HepG2 (cell line): ENCODE measurements around the gene ZNF3. TPM values are rescaled to one million over a fixed set of nuclear protein-coding genes. Genes with fewer than 3 reads are reported as not detected.

ENCODE experiments used
- ARID4A ChIP-seq: sonication (generic); formaldehyde crosslinking; IDR thresholded peaks from 2 replicates; pipeline ENCODE4 v1.5.0; 2020; ENCODE audit warnings: mild to moderate bottlenecking, missing genetic modification reagents, borderline replicate concordance
- BRCA1 ChIP-seq: sonication (generic); formaldehyde crosslinking; IDR thresholded peaks from 2 replicates; pipeline ENCODE4 v1.4.0; 2020; ENCODE audit warnings: missing genetic modification reagents
- HMGA1 ChIP-seq: sonication (generic); formaldehyde crosslinking; conservative IDR thresholded peaks from 2 replicates; pipeline ENCODE4 v1.4.0; 2020; ENCODE audit warnings: missing genetic modification reagents
- HOXA3 ChIP-seq: sonication (generic); formaldehyde crosslinking; IDR thresholded peaks from 2 replicates; pipeline ENCODE4 v1.5.0; 2020; ENCODE audit warnings: missing genetic modification reagents
- KDM1A ChIP-seq: IDR thresholded peaks from 2 replicates; pipeline ENCODE4 v1.6.1; 2016; ENCODE audit warnings: missing compliant biosample characterization
- PHF20 ChIP-seq: sonication (generic); formaldehyde crosslinking; IDR thresholded peaks from 2 replicates; pipeline ENCODE4 v1.5.0; 2020; ENCODE audit warnings: mild to moderate bottlenecking, missing genetic modification reagents
- RBM22 ChIP-seq: fragments of 200-400 bp; formaldehyde crosslinking; optimal IDR thresholded peaks from 2 replicates; pipeline ENCODE3; 2017; ENCODE audit warnings: mild to moderate bottlenecking, low read length, moderate library complexity
- REST ChIP-seq, 2 experiments: IDR thresholded peaks; 2 replicates each; pipeline ENCODE4 v1.6.1; 2011 to 2012; ENCODE audit warnings: low read length in 2 of 2, borderline replicate concordance in 1 of 2, low read depth in 1 of 2, mild to moderate bottlenecking in 1 of 2, moderate library complexity in 1 of 2
- XRCC5 ChIP-seq: fragments of 200-400 bp; formaldehyde crosslinking; optimal IDR thresholded peaks from 2 replicates; pipeline ENCODE3; 2017; ENCODE audit warnings: mild to moderate bottlenecking, low read length
- ZGPAT ChIP-seq: IDR thresholded peaks from 2 replicates; pipeline ENCODE4 v1.6.1; 2016; ENCODE audit warnings: mild to moderate bottlenecking
- ZNF124 ChIP-seq: sonication (generic); formaldehyde crosslinking; IDR thresholded peaks from 2 replicates; pipeline ENCODE4 v1.4.0; 2020; ENCODE audit warnings: missing genetic modification reagents
- ZNF3 ChIP-seq: IDR thresholded peaks from 2 replicates; pipeline ENCODE4 v1.7.0; 2017; ENCODE audit warnings: inconsistent platforms
- ZNF468 ChIP-seq: sonication (generic); formaldehyde crosslinking; IDR thresholded peaks from 2 replicates; pipeline ENCODE4 v1.8.0; 2022; ENCODE audit warnings: mild to moderate bottlenecking, moderate library complexity, missing genetic modification reagents
- ZNF564 ChIP-seq: sonication (generic); formaldehyde crosslinking; IDR thresholded peaks from 2 replicates; pipeline ENCODE4 v1.8.1; 2023; ENCODE audit warnings: mild to moderate bottlenecking, missing genetic modification reagents
- ZNF737 ChIP-seq: sonication (generic); formaldehyde crosslinking; IDR thresholded peaks from 2 replicates; pipeline ENCODE4 v1.5.0; 2020; ENCODE audit warnings: missing genetic modification reagents, mild to moderate bottlenecking, borderline replicate concordance
- polyA plus RNA-seq, 8 experiments: library from polyadenylated mRNA; depleted of rRNA in 3 of 8; stranded (reverse) in 7 of 8; unstranded in 1 of 8; fragments of >200 nt; fragmentation: Illumina TruSeq in 4 of 8; extraction: Trizol in 4 of 8; gene quantifications; 2 replicates each; pipeline versions ENCODE4 v1.2.1 to v1.2.3, GENCODE V29; 2011 to 2016; ENCODE audit warnings: low read depth in 4 of 8, missing spikeins in 1 of 8, mixed read lengths in 1 of 8; ENCODE audit not compliant: insufficient read depth in 1 of 8
- total RNA-seq, 5 experiments: library from RNA; depleted of rRNA; stranded (reverse); fragments of >200 nt; fragmentation: Illumina TruSeq; extraction: Trizol; gene quantifications; 2 replicates each; pipeline ENCODE4 v1.2.3, GENCODE V29; 2016; ENCODE audit warnings: low read depth in 1 of 5
- TF ChIP-seq, protein P1 (sequence below): sonication (generic); formaldehyde crosslinking; IDR thresholded peaks from 2 replicates; pipeline ENCODE4 v1.9.0; 2022; ENCODE audit warnings: missing genetic modification reagents, mild to moderate bottlenecking, borderline replicate concordance

Gene ZNF3
- total and polyA plus RNA-seq, 2 of the 13 experiments (the other 11 are each of a cell fraction or from before 2014, with no cell fraction given) = 33.7 to 56.9 TPM

GRCh38 chr7:100130608-100131453 is 49.3 kb upstream of the ZNF3 start (continued):
- TF ChIP-seq, protein P1, sequence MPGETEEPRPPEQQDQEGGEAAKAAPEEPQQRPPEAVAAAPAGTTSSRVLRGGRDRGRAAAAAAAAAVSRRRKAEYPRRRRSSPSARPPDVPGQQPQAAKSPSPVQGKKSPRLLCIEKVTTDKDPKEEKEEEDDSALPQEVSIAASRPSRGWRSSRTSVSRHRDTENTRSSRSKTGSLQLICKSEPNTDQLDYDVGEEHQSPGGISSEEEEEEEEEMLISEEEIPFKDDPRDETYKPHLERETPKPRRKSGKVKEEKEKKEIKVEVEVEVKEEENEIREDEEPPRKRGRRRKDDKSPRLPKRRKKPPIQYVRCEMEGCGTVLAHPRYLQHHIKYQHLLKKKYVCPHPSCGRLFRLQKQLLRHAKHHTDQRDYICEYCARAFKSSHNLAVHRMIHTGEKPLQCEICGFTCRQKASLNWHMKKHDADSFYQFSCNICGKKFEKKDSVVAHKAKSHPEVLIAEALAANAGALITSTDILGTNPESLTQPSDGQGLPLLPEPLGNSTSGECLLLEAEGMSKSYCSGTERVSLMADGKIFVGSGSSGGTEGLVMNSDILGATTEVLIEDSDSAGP (CRISPR knock-in tag) = peak; percentile 62; the same call in 1 of the 2 replicates
- 0 out of 2 replicates have a peak, but pooled peaks have one; percentile 34 for TF ChIP-seq HOXA3 (CRISPR knock-in tag)
- TF ChIP-seq ZGPAT = peak; percentile 60; the same call in 1 of the 2 replicates
- peak; percentile 59 for TF ChIP-seq XRCC5
- TF ChIP-seq ZNF3 (CRISPR knock-in tag) = no peak
- TF ChIP-seq ZNF564 (CRISPR knock-in tag) = no peak
- TF ChIP-seq ZNF737 (CRISPR knock-in tag) = no peak
- TF ChIP-seq REST (IDR thresholded peaks at IDR 0.05; ENCODE audit: borderline replicate concordance in 1 of 2, low read depth in 1 of 2, low read length in 2 of 2) = no peak
- no peak for TF ChIP-seq BRCA1 (CRISPR knock-in tag)
- TF ChIP-seq ZNF124 (CRISPR knock-in tag) = no peak
- no peak for TF ChIP-seq ZNF468 (CRISPR knock-in tag)
- no peak for TF ChIP-seq RBM22
- no peak for TF ChIP-seq HMGA1 (CRISPR knock-in tag)
- TF ChIP-seq PHF20 (CRISPR knock-in tag) = no peak
- TF ChIP-seq ARID4A = peak; percentile 48; the same call in 1 of the 2 replicates
- TF ChIP-seq KDM1A = peak; percentile 84; the same call in 1 of the 2 replicates
